LNCAP (cell line): ENCODE results near the gene SLIT1.

Experiments used
- TF ChIP-seq, protein P1 (sequence below): fragments of 450-650 bp; IDR thresholded peaks from 2 replicates; pipeline ENCODE4 v1.5.1; 2017; ENCODE audit warnings: mild to moderate bottlenecking

The SLIT1 gene

GRCh38 chr10:97157578-97158095 is 28.1 kb downstream of the SLIT1 start:
- TF ChIP-seq, protein P1, sequence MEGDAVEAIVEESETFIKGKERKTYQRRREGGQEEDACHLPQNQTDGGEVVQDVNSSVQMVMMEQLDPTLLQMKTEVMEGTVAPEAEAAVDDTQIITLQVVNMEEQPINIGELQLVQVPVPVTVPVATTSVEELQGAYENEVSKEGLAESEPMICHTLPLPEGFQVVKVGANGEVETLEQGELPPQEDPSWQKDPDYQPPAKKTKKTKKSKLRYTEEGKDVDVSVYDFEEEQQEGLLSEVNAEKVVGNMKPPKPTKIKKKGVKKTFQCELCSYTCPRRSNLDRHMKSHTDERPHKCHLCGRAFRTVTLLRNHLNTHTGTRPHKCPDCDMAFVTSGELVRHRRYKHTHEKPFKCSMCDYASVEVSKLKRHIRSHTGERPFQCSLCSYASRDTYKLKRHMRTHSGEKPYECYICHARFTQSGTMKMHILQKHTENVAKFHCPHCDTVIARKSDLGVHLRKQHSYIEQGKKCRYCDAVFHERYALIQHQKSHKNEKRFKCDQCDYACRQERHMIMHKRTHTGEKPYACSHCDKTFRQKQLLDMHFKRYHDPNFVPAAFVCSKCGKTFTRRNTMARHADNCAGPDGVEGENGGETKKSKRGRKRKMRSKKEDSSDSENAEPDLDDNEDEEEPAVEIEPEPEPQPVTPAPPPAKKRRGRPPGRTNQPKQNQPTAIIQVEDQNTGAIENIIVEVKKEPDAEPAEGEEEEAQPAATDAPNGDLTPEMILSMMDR: no peak

GRCh38 chr10:97154781-97155180 is 31.0 kb downstream of the SLIT1 start:
- TF ChIP-seq, protein P1: no peak

GRCh38 chr10:97154162-97154561 is 31.6 kb downstream of the SLIT1 start:
- TF ChIP-seq, protein P1: no peak

- TF ChIP-seq, protein P1: no peak
Observed at GRCh38 chr10:97153270-97153850, 32.4 kb downstream of the SLIT1 start.

GRCh38 chr10:97151307-97151914 is 34.3 kb downstream of the SLIT1 start:
- TF ChIP-seq, protein P1: no peak

DNA sequence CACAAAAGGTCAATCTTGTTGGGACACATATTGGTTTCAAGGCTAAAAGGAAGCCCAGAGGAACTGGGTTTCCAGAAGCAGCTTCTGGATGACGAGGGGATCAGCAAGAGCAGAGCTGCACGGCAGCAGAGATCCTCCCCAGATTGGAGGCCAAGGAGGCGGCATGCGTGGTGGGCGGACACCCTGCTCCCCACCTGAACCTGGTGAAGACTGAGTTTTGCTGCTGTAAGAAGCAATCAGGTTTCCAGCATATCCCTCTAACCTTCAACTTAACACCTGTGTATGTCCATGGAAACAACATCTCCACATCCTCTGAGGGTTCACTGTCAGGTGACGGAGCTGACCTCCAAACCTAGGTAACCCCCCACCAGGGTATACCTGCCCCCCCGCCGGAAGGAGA is 35.1 kb downstream of the SLIT1 start:
- TF ChIP-seq, protein P1: no peak

GRCh38 chr10:97150013-97150595 is 35.7 kb downstream of the SLIT1 start:
- TF ChIP-seq, protein P1: no peak
